ENCODE measurements around the gene CFAP126.
A peak's percentile ranks its signal among the peaks of the same experiment; 100 is the strongest.
"Not testable (repeated sequence)": the region's sequence is repeated elsewhere in the genome, so short reads cannot be mapped to it uniquely, and the experiment has no call there.

The CFAP126 gene

DNA sequence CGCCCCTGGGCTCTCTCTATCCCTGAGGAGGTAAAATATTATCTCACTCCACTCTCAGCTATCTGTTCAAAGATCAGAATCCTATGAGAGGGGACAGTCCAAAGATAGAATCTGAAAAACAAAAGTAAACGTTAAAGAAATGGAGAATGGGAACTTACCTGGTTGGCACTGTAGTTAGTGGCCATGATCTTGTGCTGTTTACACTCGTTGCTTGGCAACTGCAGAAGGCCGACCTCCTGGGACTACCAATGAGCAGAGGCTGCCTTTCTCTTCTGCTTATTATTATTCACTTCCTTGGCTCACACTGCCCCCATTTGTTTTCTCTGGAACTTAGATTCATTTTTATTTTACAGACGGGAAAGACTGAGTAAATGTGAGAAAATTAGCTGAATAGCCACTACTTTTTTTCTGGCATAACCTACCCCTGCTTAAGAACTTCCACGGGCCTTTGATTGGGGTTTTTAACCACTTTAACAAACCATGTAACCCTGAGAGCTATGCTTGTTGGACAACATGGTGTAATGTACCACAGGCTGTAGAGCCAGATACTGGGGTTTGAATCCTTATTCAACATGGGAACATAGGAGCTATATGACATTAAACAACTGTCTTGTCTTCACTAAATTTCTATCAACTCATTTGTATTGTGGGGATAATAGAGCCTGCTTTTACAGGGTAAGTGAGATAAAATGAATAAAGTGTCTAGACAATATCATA is at the start of gene CFAP126:
CFAP126 (minus strand) TSS at position 193 of the 717 bp plus-strand sequence; CDS start at position 185, 8 bp downstream.
- H3K4me3 ChIP-seq (ENCODE audit: low read depth, low read length), result no peak within 1 kb of the TSS
- no peaks in the 10 kb centered on the region for H3K27me3 ChIP-seq (ENCODE audit: insufficient read depth, low read depth, severe bottlenecking)
- no peak within 1 kb of the TSS for H3K27ac ChIP-seq
- no peaks in the 10 kb centered on the region for H3K9me3 ChIP-seq (ENCODE audit: severe bottlenecking)
- H3K36me3 ChIP-seq, result peaks cover 27% of the 10 kb centered on the region
- peak; percentile 78 for DNase-seq
- TF ChIP-seq, protein P1, sequence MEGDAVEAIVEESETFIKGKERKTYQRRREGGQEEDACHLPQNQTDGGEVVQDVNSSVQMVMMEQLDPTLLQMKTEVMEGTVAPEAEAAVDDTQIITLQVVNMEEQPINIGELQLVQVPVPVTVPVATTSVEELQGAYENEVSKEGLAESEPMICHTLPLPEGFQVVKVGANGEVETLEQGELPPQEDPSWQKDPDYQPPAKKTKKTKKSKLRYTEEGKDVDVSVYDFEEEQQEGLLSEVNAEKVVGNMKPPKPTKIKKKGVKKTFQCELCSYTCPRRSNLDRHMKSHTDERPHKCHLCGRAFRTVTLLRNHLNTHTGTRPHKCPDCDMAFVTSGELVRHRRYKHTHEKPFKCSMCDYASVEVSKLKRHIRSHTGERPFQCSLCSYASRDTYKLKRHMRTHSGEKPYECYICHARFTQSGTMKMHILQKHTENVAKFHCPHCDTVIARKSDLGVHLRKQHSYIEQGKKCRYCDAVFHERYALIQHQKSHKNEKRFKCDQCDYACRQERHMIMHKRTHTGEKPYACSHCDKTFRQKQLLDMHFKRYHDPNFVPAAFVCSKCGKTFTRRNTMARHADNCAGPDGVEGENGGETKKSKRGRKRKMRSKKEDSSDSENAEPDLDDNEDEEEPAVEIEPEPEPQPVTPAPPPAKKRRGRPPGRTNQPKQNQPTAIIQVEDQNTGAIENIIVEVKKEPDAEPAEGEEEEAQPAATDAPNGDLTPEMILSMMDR (IDR thresholded peaks at IDR 0.05; ENCODE audit: low read depth, low read length), result peak; percentile 5; the same call in 1 of the 2 replicates

GRCh38 chr1:161413050-161413449 is 45.4 kb upstream of the CFAP126 start:
- not testable (repeated sequence) for H3K27ac ChIP-seq; DNase-seq; H3K36me3 ChIP-seq; H3K27me3 ChIP-seq (ENCODE audit: insufficient read depth, low read depth, severe bottlenecking); H3K4me3 ChIP-seq (ENCODE audit: low read depth, low read length); H3K9me3 ChIP-seq (ENCODE audit: severe bottlenecking)

- not testable (repeated sequence) for H3K36me3 ChIP-seq; H3K9me3 ChIP-seq (ENCODE audit: severe bottlenecking); H3K27me3 ChIP-seq (ENCODE audit: insufficient read depth, low read depth, severe bottlenecking); DNase-seq; H3K4me3 ChIP-seq (ENCODE audit: low read depth, low read length); H3K27ac ChIP-seq
These were observed 42.9 kb upstream of the CFAP126 start for GRCh38 chr1:161410636-161410970.

DNA sequence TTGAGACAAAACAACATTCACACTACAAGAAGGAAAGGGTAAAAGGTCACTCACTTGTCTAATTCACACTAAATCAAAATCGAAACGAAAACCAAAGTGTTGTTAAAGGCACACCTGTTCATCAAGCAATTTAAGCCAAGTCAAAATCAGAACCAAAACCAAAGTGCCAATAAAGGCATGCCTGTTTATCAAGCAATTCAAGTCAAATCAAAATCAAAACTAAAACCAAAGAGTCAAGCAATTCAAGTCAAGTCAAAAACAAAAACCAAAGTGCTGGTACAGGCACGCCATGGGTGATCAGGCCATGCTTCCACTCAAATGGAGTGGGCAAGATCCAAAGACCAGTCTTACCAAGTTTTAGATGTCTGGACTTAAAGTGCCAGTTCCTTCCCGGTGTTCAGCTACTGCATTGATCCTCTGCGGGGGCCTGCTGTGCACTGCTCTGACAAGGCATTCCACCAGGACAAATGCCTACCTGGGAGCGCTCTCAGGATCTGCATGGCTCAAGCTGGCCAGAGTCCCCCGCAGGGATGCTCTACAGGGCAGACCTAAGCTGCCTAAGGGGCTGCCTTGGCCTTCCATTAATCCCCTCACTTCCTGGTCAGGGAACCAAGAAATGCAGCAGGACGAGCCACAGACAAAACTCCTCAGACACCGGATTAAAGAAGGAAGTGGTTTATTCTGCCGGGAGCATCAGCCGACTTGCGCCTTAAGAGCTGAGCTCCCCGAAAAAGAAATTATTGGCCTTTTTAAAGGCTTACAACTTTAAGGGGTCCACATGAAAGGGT is 42.4 kb upstream of the CFAP126 start:
- H3K27ac ChIP-seq; H3K27me3 ChIP-seq (ENCODE audit: insufficient read depth, low read depth, severe bottlenecking); H3K9me3 ChIP-seq (ENCODE audit: severe bottlenecking); H3K4me3 ChIP-seq (ENCODE audit: low read depth, low read length); H3K36me3 ChIP-seq: not testable (repeated sequence)
- DNase-seq, result peak; percentile 38

DNA sequence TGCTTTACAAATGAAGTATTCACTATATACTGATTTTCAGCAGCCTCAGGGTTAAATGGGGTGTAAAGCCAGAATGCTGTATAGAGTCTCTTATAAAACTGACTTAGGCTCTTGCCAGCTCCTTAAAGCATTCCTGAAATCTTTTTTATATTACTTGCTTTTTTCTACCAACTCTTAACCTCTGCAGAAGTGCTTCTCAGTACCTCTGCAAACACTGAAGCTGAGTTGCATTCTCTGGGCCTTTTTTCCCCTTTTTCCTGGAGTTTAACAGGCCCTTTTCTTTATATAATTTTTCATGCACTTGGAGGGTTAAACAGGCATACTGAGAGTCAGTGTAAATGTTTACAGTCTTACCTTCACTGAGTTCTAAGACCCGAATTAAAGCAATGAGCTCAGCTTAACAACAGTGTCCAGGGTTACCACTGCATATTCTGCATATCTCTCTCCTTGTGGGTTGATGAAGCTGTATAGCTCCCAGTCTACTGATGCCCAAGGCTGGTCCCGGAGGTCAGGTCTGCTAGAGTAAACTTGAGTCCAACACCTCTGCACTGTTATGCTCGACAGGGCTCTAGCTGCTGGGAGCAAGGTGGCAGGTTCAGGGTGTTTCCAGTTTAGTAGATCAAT is 40.9 kb upstream of the CFAP126 start:
- TF ChIP-seq, protein P1 (IDR thresholded peaks at IDR 0.05; ENCODE audit: low read depth, low read length), result no peak
- Histone ChIP-seq H3K9me3 (ENCODE audit: severe bottlenecking) (peaks cover 3% of the 10 kb centered on the region), H3K27ac (no peak overlapping the region), H3K36me3 (no peaks in the 10 kb centered on the region), H3K4me3 (ENCODE audit: low read depth, low read length) (no peak overlapping the region), H3K27me3 (ENCODE audit: insufficient read depth, low read depth, severe bottlenecking) (no peaks in the 10 kb centered on the region)
- DNase-seq, result no peak

DNA sequence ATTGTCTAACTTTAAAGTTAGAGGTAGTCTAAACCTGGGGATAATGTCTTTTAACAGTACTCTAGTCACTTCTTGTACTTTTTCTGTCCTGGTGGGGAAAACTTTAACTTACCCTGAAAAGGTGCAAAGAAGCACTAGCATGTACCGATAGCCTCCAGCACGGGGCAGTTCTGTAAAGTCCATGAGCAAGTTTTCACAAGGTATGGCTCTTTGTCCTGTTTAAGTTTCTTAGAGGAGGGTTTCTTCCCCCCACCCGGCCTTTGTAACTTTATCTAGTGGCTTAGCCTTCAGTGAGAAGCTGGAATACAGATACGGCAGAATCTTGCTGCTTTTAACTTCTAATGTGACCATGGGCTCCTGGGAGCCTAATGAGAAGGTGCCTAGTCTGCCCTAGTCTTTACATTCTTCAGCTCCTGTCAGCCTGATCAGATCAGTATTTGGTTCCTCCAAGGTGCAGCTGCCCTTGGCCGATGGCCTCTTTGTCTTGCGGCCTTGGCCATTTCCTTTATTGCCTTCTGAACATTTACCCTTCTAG is 39.8 kb upstream of the CFAP126 start:
- Histone ChIP-seq H3K36me3 (no peaks in the 10 kb centered on the region), H3K9me3 (ENCODE audit: severe bottlenecking) (peaks cover 3% of the 10 kb centered on the region), H3K27ac (no peak overlapping the region), H3K4me3 (ENCODE audit: low read depth, low read length) (no peak overlapping the region), H3K27me3 (ENCODE audit: insufficient read depth, low read depth, severe bottlenecking) (no peaks in the 10 kb centered on the region)
- TF ChIP-seq, protein P1 (IDR thresholded peaks at IDR 0.05; ENCODE audit: low read depth, low read length), result no peak
- no peak for DNase-seq

GRCh38 chr1:161406551-161406950 is 38.9 kb upstream of the CFAP126 start:
- DNase-seq; H3K9me3 ChIP-seq (ENCODE audit: severe bottlenecking); H3K27ac ChIP-seq; H3K36me3 ChIP-seq; H3K4me3 ChIP-seq (ENCODE audit: low read depth, low read length); H3K27me3 ChIP-seq (ENCODE audit: insufficient read depth, low read depth, severe bottlenecking): not testable (repeated sequence)

All from WERI-Rb-1 (cell line).